K562 (cell line): ENCODE results near the gene IQCN. TPM values are rescaled to one million over a fixed set of nuclear protein-coding genes. Genes with fewer than 3 reads are reported as not detected.

Source experiments
- BCOR ChIP-seq: fragments of 450-650 bp; IDR thresholded peaks from 2 replicates; pipeline ENCODE4 v1.6.1; 2016
- CBX8 ChIP-seq: fragments of 200-600 bp; sonication (generic); IDR thresholded peaks from 2 replicates; pipeline ENCODE4 v1.6.1; 2012; ENCODE audit warnings: borderline replicate concordance, mixed run types, low read depth, mild to moderate bottlenecking, moderate library complexity, mixed read lengths, low read length, control low read depth, inconsistent platforms; ENCODE audit not compliant: poor library complexity, severe bottlenecking; ENCODE audit errors: extremely low read depth
- CCNT2 ChIP-seq: IDR thresholded peaks from 2 replicates; pipeline ENCODE4 v1.6.1; 2011; ENCODE audit warnings: borderline replicate concordance, low read depth, mild to moderate bottlenecking, moderate library complexity, mixed read lengths, low read length; ENCODE audit not compliant: insufficient read length; ENCODE audit errors: extremely low read depth
- ID3 ChIP-seq, 2 experiments: fragments of 250-450 bp in 1 of 2; fragments of 450-650 bp in 1 of 2; sonication (Bioruptor Pico) in 1 of 2; IDR thresholded peaks; 2 replicates each; pipeline versions ENCODE4 v1.6.1 to v1.8.0; 2016 to 2021; ENCODE audit warnings: mild to moderate bottlenecking in 2 of 2, moderate library complexity in 2 of 2, missing compliant biosample characterization in 1 of 2, missing genetic modification characterization in 1 of 2
- JUND ChIP-seq, 2 experiments: IDR thresholded peaks; 2 replicates in 1 of 2; 3 replicates in 1 of 2; pipeline ENCODE4 v1.6.1; 2011; ENCODE audit warnings: borderline replicate concordance in 2 of 2, low read depth in 2 of 2, low read length in 2 of 2, improper control_type of control experiment in 1 of 2, missing biosample characterization in 1 of 2, missing genetic modification characterization in 1 of 2, missing genetic modification reagents in 1 of 2
- NELFE ChIP-seq: IDR thresholded peaks from 2 replicates; pipeline ENCODE4 v1.6.1; 2011; ENCODE audit warnings: mild to moderate bottlenecking; ENCODE audit not compliant: insufficient read depth, insufficient read length
- NR2F6 ChIP-seq: fragments of 450-650 bp; formaldehyde crosslinking; IDR thresholded peaks from 2 replicates; pipeline ENCODE4 v1.4.0; 2020; ENCODE audit warnings: mild to moderate bottlenecking
- SAFB ChIP-seq: fragments of 200-400 bp; formaldehyde crosslinking; IDR thresholded peaks from 2 replicates; pipeline ENCODE4 v1.6.1; 2017; ENCODE audit warnings: low read depth, low read length, borderline replicate concordance
- VEZF1 ChIP-seq: fragments of 200-800 bp; sonication (Bioruptor generic); IDR thresholded peaks from 2 replicates; pipeline ENCODE4 v1.6.1; 2017; ENCODE audit warnings: missing genetic modification characterization, missing compliant biosample characterization
- ZBED1 ChIP-seq: IDR thresholded peaks from 2 replicates; pipeline ENCODE4 v1.6.1; 2014
- ZBTB11 ChIP-seq, 3 experiments: fragments of 200-800 bp in 1 of 3; fragments of 250-450 bp in 1 of 3; fragments of 450-650 bp in 1 of 3; sonication (Bioruptor Pico) in 1 of 3; sonication (Bioruptor generic) in 1 of 3; formaldehyde crosslinking in 1 of 3; IDR thresholded peaks; 2 replicates each; pipeline versions ENCODE4 v1.6.1 to v1.8.0; 2016 to 2022; ENCODE audit warnings: mild to moderate bottlenecking in 2 of 3, missing genetic modification characterization in 2 of 3, missing compliant biosample characterization in 1 of 3, moderate library complexity in 1 of 3
- ZFP1 ChIP-seq: fragments of 450-650 bp; formaldehyde crosslinking; IDR thresholded peaks from 2 replicates; pipeline ENCODE4 v1.4.0; 2020; ENCODE audit warnings: mild to moderate bottlenecking, mixed read lengths
- ZHX1 ChIP-seq: fragments of 150-350 bp; conservative IDR thresholded peaks from 2 replicates; pipeline ENCODE4 v1.6.1; 2014; ENCODE audit warnings: low read length
- ZKSCAN3 ChIP-seq: fragments of 250-450 bp; sonication (Bioruptor Pico); IDR thresholded peaks from 2 replicates; pipeline ENCODE4 v1.4.0; 2020
- ZNF133 ChIP-seq: fragments of 250-450 bp; sonication (Bioruptor Pico); IDR thresholded peaks from 2 replicates; pipeline ENCODE4 v1.4.0; 2020; ENCODE audit warnings: mild to moderate bottlenecking
- ZNF232 ChIP-seq: sonication (generic); formaldehyde crosslinking; IDR thresholded peaks from 2 replicates; pipeline ENCODE4 v1.8.0; 2022; ENCODE audit warnings: mild to moderate bottlenecking, missing genetic modification reagents
- ZNF551 ChIP-seq: fragments of 250-450 bp; sonication (Bioruptor Pico); IDR thresholded peaks from 2 replicates; pipeline ENCODE4 v1.5.0; 2021; ENCODE audit warnings: mild to moderate bottlenecking, moderate library complexity
- ZNF589 ChIP-seq: fragments of 200-800 bp; sonication (Bioruptor generic); IDR thresholded peaks from 2 replicates; pipeline ENCODE4 v1.6.1; 2016; ENCODE audit warnings: low read depth, missing genetic modification characterization, missing compliant biosample characterization
- polyA plus RNA-seq, 8 experiments: library from polyadenylated mRNA; depleted of rRNA in 4 of 8; stranded (reverse) in 5 of 8; unstranded in 3 of 8; fragments of >200 nt; fragmentation: Nextera tagmentation in 2 of 8; fragmentation: Illumina TruSeq in 1 of 8; extraction: Ambion mirVana in 2 of 8; extraction: Trizol in 1 of 8; gene quantifications; 2 replicates each; pipeline versions ENCODE4 v1.2.1 to v1.2.3, GENCODE V29; 2011 to 2014; ENCODE audit warnings: inconsistent platforms in 1 of 8, missing spikeins in 1 of 8
- total RNA-seq, 7 experiments: library from RNA; depleted of rRNA in 6 of 7; stranded (reverse); fragments of >200 nt in 6 of 7; fragmentation: Illumina TruSeq in 2 of 7; extraction: Trizol in 2 of 7; gene quantifications; 2 replicates each; pipeline versions ENCODE4 v1.2.1 to v1.2.3, GENCODE V29; 2011 to 2021; ENCODE audit warnings: low replicate concordance in 1 of 7

Gene IQCN
- total and polyA plus RNA-seq, 9 of the 15 experiments (the other 6 are each of a cell fraction or from before 2014, with no cell fraction given), result 0.01 to 0.07 (median 0.04) TPM; not detected in 3

GRCh38 chr19:18233224-18233825 is 40.9 kb downstream of the IQCN start (continued):
- peak in 1 of 3 experiments; percentile 66; a peak in 2 of 6 replicates for TF ChIP-seq ZBTB11 (CRISPR knock-in tag; IDR thresholded peaks at IDR 0.05)
- no peak for TF ChIP-seq SAFB
- TF ChIP-seq ZNF232 (CRISPR knock-in tag), result peak; percentile 86; the same call in 1 of the 2 replicates
- TF ChIP-seq CBX8, result no peak
- no peak for TF ChIP-seq ZKSCAN3 (CRISPR knock-in tag)
- no peak for TF ChIP-seq ID3 (CRISPR knock-in tag; IDR thresholded peaks at IDR 0.05)
- TF ChIP-seq ID3 (tag; IDR thresholded peaks at IDR 0.05), result peak; percentile 80; the same call in 1 of the 2 replicates
- TF ChIP-seq ZNF589 (CRISPR knock-in tag), result peak; percentile 78; the same call in 1 of the 2 replicates
- TF ChIP-seq ZHX1, result no peak
- no peak for TF ChIP-seq ZNF551 (CRISPR knock-in tag)
- TF ChIP-seq ZFP1 (CRISPR knock-in tag), result no peak
- TF ChIP-seq NELFE, result no peak
- no peak for TF ChIP-seq NR2F6 (CRISPR knock-in tag)
- TF ChIP-seq JUND (IDR thresholded peaks at IDR 0.05; ENCODE audit: borderline replicate concordance, low read depth, low read length), result no peak
- TF ChIP-seq JUND (tag; IDR thresholded peaks at IDR 0.05; ENCODE audit: borderline replicate concordance, low read depth, low read length), result no peak
- TF ChIP-seq ZNF133, result no peak
- TF ChIP-seq VEZF1 (CRISPR knock-in tag), result peak; percentile 54
- no peak for TF ChIP-seq CCNT2
- TF ChIP-seq BCOR, result 0 out of 2 replicates have a peak, but pooled peaks have one; percentile 29
- TF ChIP-seq ZBED1, result no peak
